Ectodermal cell (in vitro differentiated cells): Measurements from ENCODE around the gene CENPB.
A peak's percentile ranks its signal among the peaks of the same experiment; 100 is the strongest.

ENCODE experiments used
- H3K27ac ChIP-seq: 2 replicates; pipeline ENCODE4 v1.7.0; 2013; ENCODE audit warnings: mild to moderate bottlenecking, low read depth, low read length; ENCODE audit not compliant: insufficient read depth, poor library complexity, severe bottlenecking
- H3K27me3 ChIP-seq: 2 replicates; pipeline ENCODE4 v1.7.0; 2013; ENCODE audit warnings: mild to moderate bottlenecking, low read length; ENCODE audit not compliant: insufficient read depth, control insufficient read depth, poor library complexity, severe bottlenecking
- H3K36me3 ChIP-seq: one replicate; pipeline ENCODE4 v1.7.0; 2013; ENCODE audit warnings: low read length; ENCODE audit not compliant: control insufficient read depth, insufficient read depth
- H3K4me1 ChIP-seq: one replicate; pipeline ENCODE4 v1.7.0; 2013; ENCODE audit warnings: low read length; ENCODE audit not compliant: control insufficient read depth, insufficient read depth
- H3K4me3 ChIP-seq: 2 replicates; pipeline ENCODE4 v1.7.0; 2013; ENCODE audit warnings: low read depth, low read length, control low read depth; ENCODE audit not compliant: insufficient read depth
- H3K9me3 ChIP-seq: 2 replicates; pipeline ENCODE4 v1.7.0; 2013; ENCODE audit warnings: mild to moderate bottlenecking, low read length, moderate library complexity; ENCODE audit not compliant: control insufficient read depth
- WGBS, 2 experiments: methylation state at CpG; one replicate each; pipeline ENCODE4 v1.1.7; 2013; ENCODE audit warnings: missing lambda C conversion rate in 2 of 2; 5-methylcytosine and 5-hydroxymethylcytosine counted together

Gene CENPB

GRCh38 chr20:3757268-3757667, 29.3 kb downstream of the CENPB start:
- H3K36me3 ChIP-seq: no peaks in the 10 kb centered on the region
- H3K27ac ChIP-seq: no peak overlapping the region
- no peak overlapping the region for H3K4me3 ChIP-seq
- WGBS, 2 experiments: 92 to 100% methylated on average over 1 of the region's 2 CpGs
- peaks cover 8% of the 10 kb centered on the region for H3K27me3 ChIP-seq
- H3K4me1 ChIP-seq: peaks cover 8% of the 10 kb centered on the region
- no peaks in the 10 kb centered on the region for H3K9me3 ChIP-seq

GRCh38 chr20:3755814-3756480, 30.6 kb downstream of the CENPB start:
- H3K36me3 ChIP-seq: no peaks in the 10 kb centered on the region
- no peak overlapping the region for H3K27ac ChIP-seq
- 91 to 93% methylated on average over 5 of the region's 5 CpGs for WGBS, 2 experiments
- peaks cover 11% of the 10 kb centered on the region for H3K4me1 ChIP-seq
- no peaks in the 10 kb centered on the region for H3K9me3 ChIP-seq
- peaks cover 21% of the 10 kb centered on the region for H3K27me3 ChIP-seq
- H3K4me3 ChIP-seq: no peak overlapping the region

- Histone ChIP-seq H3K27ac (no peak overlapping the region), H3K27me3 (peaks cover 28% of the 10 kb centered on the region), H3K4me1 (peaks cover 8% of the 10 kb centered on the region), H3K4me3 (no peak overlapping the region), H3K36me3 (no peaks in the 10 kb centered on the region), H3K9me3 (no peaks in the 10 kb centered on the region)
- 90 to 93% methylated on average over 7 of the region's 7 CpGs for WGBS, 2 experiments
These were observed 31.3 kb downstream of the CENPB start for GRCh38 chr20:3755269-3755668.

- 95% methylated on average over 16 of the region's 16 CpGs for WGBS, 2 experiments
- no peaks in the 10 kb centered on the region for H3K36me3 ChIP-seq
- H3K4me1 ChIP-seq: peaks cover 12% of the 10 kb centered on the region
- H3K4me3 ChIP-seq: no peak overlapping the region
- H3K9me3 ChIP-seq: no peaks in the 10 kb centered on the region
- H3K27ac ChIP-seq: no peak overlapping the region
- H3K27me3 ChIP-seq: peaks cover 38% of the 10 kb centered on the region
These were observed 32.3 kb downstream of the CENPB start for GRCh38 chr20:3754276-3754630.

- Histone ChIP-seq H3K4me1 (peaks cover 12% of the 10 kb centered on the region), H3K36me3 (no peaks in the 10 kb centered on the region), H3K27ac (no peak overlapping the region), H3K27me3 (peaks cover 44% of the 10 kb centered on the region), H3K4me3 (no peak overlapping the region), H3K9me3 (no peaks in the 10 kb centered on the region)
- 90 to 93% methylated on average over 23 to 26 of the region's 26 CpGs for WGBS, 2 experiments
These were observed 32.9 kb downstream of the CENPB start for GRCh38 chr20:3753501-3754275.

GRCh38 chr20:3753098-3753497, 33.4 kb downstream of the CENPB start:
- Histone ChIP-seq H3K9me3 (no peaks in the 10 kb centered on the region), H3K4me1 (peaks cover 12% of the 10 kb centered on the region), H3K4me3 (no peak overlapping the region), H3K27me3 (peaks cover 49% of the 10 kb centered on the region), H3K36me3 (no peaks in the 10 kb centered on the region), H3K27ac (no peak overlapping the region)
- 29 to 39% methylated on average over 4 of the region's 4 CpGs for WGBS, 2 experiments

GRCh38 chr20:3752386-3752759, 34.2 kb downstream of the CENPB start:
- Histone ChIP-seq H3K27me3 (peaks cover 57% of the 10 kb centered on the region), H3K27ac (no peak overlapping the region), H3K4me3 (peak overlapping the region; percentile 40), H3K36me3 (no peaks in the 10 kb centered on the region), H3K9me3 (no peaks in the 10 kb centered on the region), H3K4me1 (peaks cover 12% of the 10 kb centered on the region)
- WGBS, 2 experiments: 45 to 47% methylated on average over 13 of the region's 13 CpGs

GRCh38 chr20:3751675-3752385, 34.7 kb downstream of the CENPB start:
- Histone ChIP-seq H3K4me3 (peak overlapping the region; percentile 40), H3K27ac (no peak overlapping the region), H3K36me3 (no peaks in the 10 kb centered on the region), H3K27me3 (peaks cover 58% of the 10 kb centered on the region), H3K9me3 (no peaks in the 10 kb centered on the region), H3K4me1 (peaks cover 12% of the 10 kb centered on the region)
- WGBS, 2 experiments: 4% methylated on average over 95 of the region's 95 CpGs

- Histone ChIP-seq H3K27ac (no peak overlapping the region), H3K27me3 (peaks cover 58% of the 10 kb centered on the region), H3K4me1 (peaks cover 12% of the 10 kb centered on the region), H3K36me3 (no peaks in the 10 kb centered on the region), H3K4me3 (peak overlapping the region; percentile 40), H3K9me3 (no peaks in the 10 kb centered on the region)
- 28% methylated on average over 31 of the region's 31 CpGs for WGBS, 2 experiments
These were observed 35.2 kb downstream of the CENPB start for GRCh38 chr20:3751305-3751674.
